ENCODE measurements around the gene KANSL1L.

KANSL1L gene

GRCh38 chr2:209984291-209984690, 186.9 kb downstream of the KANSL1L start:
- H3K4me1 ChIP-seq: no peaks in the 10 kb centered on the region
- DNase-seq: no peak

GRCh38 chr2:209977386-209978239, 193.6 kb downstream of the KANSL1L start:
- Histone ChIP-seq H3K36me3 (no peaks in the 10 kb centered on the region), H3K4me3 (ENCODE audit: low read depth, low read length) (no peak overlapping the region), H3K4me1 (no peaks in the 10 kb centered on the region), H3K9me3 (no peaks in the 10 kb centered on the region), H3K27me3 (no peaks in the 10 kb centered on the region)
- peak; percentile 45 for TF ChIP-seq CTCF (IDR thresholded peaks at IDR 0.05; ENCODE audit: low read depth, low read length)
- no peak for DNase-seq

More at GRCh38 chr2:209984291-209984690, 186.9 kb downstream of the KANSL1L start:
- H3K9me3 ChIP-seq: no peaks in the 10 kb centered on the region
- no peaks in the 10 kb centered on the region for H3K27me3 ChIP-seq
- H3K4me3 ChIP-seq (ENCODE audit: low read depth, low read length): no peak overlapping the region
- H3K36me3 ChIP-seq: no peaks in the 10 kb centered on the region
- no peak for TF ChIP-seq CTCF (IDR thresholded peaks at IDR 0.05; ENCODE audit: low read depth, low read length)

- DNase-seq: no peak
- Histone ChIP-seq H3K27me3 (no peaks in the 10 kb centered on the region), H3K36me3 (no peaks in the 10 kb centered on the region)
These were observed 194.4 kb downstream of the KANSL1L start for GRCh38 chr2:209976698-209977385.

GRCh38 chr2:209974576-209974975, 196.6 kb downstream of the KANSL1L start:
- Histone ChIP-seq H3K9me3 (no peaks in the 10 kb centered on the region), H3K27me3 (no peaks in the 10 kb centered on the region), H3K4me3 (ENCODE audit: low read depth, low read length) (no peak overlapping the region), H3K4me1 (no peaks in the 10 kb centered on the region), H3K36me3 (no peaks in the 10 kb centered on the region)
- no peak for TF ChIP-seq CTCF (IDR thresholded peaks at IDR 0.05; ENCODE audit: low read depth, low read length)
- no peak for DNase-seq

More at GRCh38 chr2:209976698-209977385, 194.4 kb downstream of the KANSL1L start:
- Histone ChIP-seq H3K9me3 (no peaks in the 10 kb centered on the region), H3K4me1 (no peaks in the 10 kb centered on the region), H3K4me3 (ENCODE audit: low read depth, low read length) (no peak overlapping the region)
- no peak for TF ChIP-seq CTCF (IDR thresholded peaks at IDR 0.05; ENCODE audit: low read depth, low read length)

- no peaks in the 10 kb centered on the region for H3K4me1 ChIP-seq
- TF ChIP-seq CTCF (IDR thresholded peaks at IDR 0.05; ENCODE audit: low read depth, low read length): no peak
- H3K27me3 ChIP-seq: no peaks in the 10 kb centered on the region
- DNase-seq: no peak
- H3K9me3 ChIP-seq: no peaks in the 10 kb centered on the region
- no peak overlapping the region for H3K4me3 ChIP-seq (ENCODE audit: low read depth, low read length)
- H3K36me3 ChIP-seq: no peaks in the 10 kb centered on the region
These were observed 197.9 kb downstream of the KANSL1L start for GRCh38 chr2:209973328-209973727.
